NT2/D1 (cell line): ENCODE measurements around the gene TMEM35A.

Experiments used
- SUZ12 ChIP-seq: IDR thresholded peaks from 2 replicates; pipeline ENCODE4 v1.6.1; 2011; ENCODE audit not compliant: insufficient read length, insufficient read depth; ENCODE audit errors: extremely low read depth
- YY1 ChIP-seq: IDR thresholded peaks from 2 replicates; pipeline ENCODE4 v1.6.1; 2011; ENCODE audit not compliant: insufficient read length, insufficient read depth

- TF ChIP-seq YY1, result no peak
- TF ChIP-seq SUZ12, result no peak
Observed at GRCh38 chrX:101091817-101092216, 13.1 kb downstream of the TMEM35A start.
